ENCODE measurements around the gene FBXL14.
A peak's percentile ranks its signal among the peaks of the same experiment; 100 is the strongest.

Gene FBXL14

GRCh38 chr12:1594261-1595025, at the start of gene FBXL14:
Gene FBXL14 (minus strand): TSS chr12:1594581. CDS start chr12:1594066, 515 bp downstream.
- Histone ChIP-seq H3K9ac (ENCODE audit: low read length in 2 of 2) (peak within 1 kb of the TSS; percentile 65 to 92), H3K4me1 (ENCODE audit: control insufficient read depth, insufficient read depth, low read length) (peaks cover 37% of the 10 kb centered on the region), H3K27me3 (ENCODE audit: control insufficient read depth in 1 of 2, insufficient read depth in 2 of 2, low read length in 2 of 2) (no peaks in the 10 kb centered on the region), H3K4me3 (ENCODE audit: low read length in 2 of 2) (peak within 1 kb of the TSS; percentile 79 to 91), H3K9me3 (ENCODE audit: control insufficient read depth in 2 of 2, low read length in 2 of 2) (no peaks in the 10 kb centered on the region), H3K36me3 (ENCODE audit: control insufficient read depth in 2 of 2, insufficient read depth in 2 of 2, low read length in 2 of 2) (no peaks in the 10 kb centered on the region), H3K27ac (ENCODE audit: low read length) (peak within 1 kb of the TSS; percentile 94)

GRCh38 chr12:1643905-1644533, 49.6 kb upstream of the FBXL14 start:
- Histone ChIP-seq H3K9ac (ENCODE audit: low read length in 2 of 2) (no peak overlapping the region), H3K27ac (ENCODE audit: low read length) (peak overlapping the region; percentile 80), H3K9me3 (ENCODE audit: control insufficient read depth in 2 of 2, low read length in 2 of 2) (no peaks in the 10 kb centered on the region), H3K27me3 (ENCODE audit: control insufficient read depth in 1 of 2, insufficient read depth in 2 of 2, low read length in 2 of 2) (no peaks in the 10 kb centered on the region), H3K4me1 (ENCODE audit: control insufficient read depth, insufficient read depth, low read length) (peaks cover 21% of the 10 kb centered on the region), H3K36me3 (ENCODE audit: control insufficient read depth in 2 of 2, insufficient read depth in 2 of 2, low read length in 2 of 2) (peaks cover 0 to 2% of the 10 kb centered on the region in 2 donors), H3K4me3 (ENCODE audit: low read length in 2 of 2) (peak overlapping the region in 1 of 2 donors; percentile 29)

- no peak overlapping the region for H3K27ac ChIP-seq (ENCODE audit: low read length)
- no peak overlapping the region for H3K4me3 ChIP-seq (ENCODE audit: low read length in 2 of 2)
- H3K27me3 ChIP-seq (ENCODE audit: control insufficient read depth in 1 of 2, insufficient read depth in 2 of 2, low read length in 2 of 2), result no peaks in the 10 kb centered on the region
- peaks cover 20% of the 10 kb centered on the region for H3K4me1 ChIP-seq (ENCODE audit: control insufficient read depth, insufficient read depth, low read length)
- H3K9ac ChIP-seq (ENCODE audit: low read length in 2 of 2), result no peak overlapping the region
- peaks cover 0 to 2% of the 10 kb centered on the region in 2 donors for H3K36me3 ChIP-seq (ENCODE audit: control insufficient read depth in 2 of 2, insufficient read depth in 2 of 2, low read length in 2 of 2)
- H3K9me3 ChIP-seq (ENCODE audit: control insufficient read depth in 2 of 2, low read length in 2 of 2), result no peaks in the 10 kb centered on the region
Measured at GRCh38 chr12:1643043-1643442, 48.7 kb upstream of the FBXL14 start.

GRCh38 chr12:1642513-1642912, 48.1 kb upstream of the FBXL14 start:
- Histone ChIP-seq H3K36me3 (ENCODE audit: control insufficient read depth in 2 of 2, insufficient read depth in 2 of 2, low read length in 2 of 2) (peaks cover 0 to 2% of the 10 kb centered on the region in 2 donors), H3K9me3 (ENCODE audit: control insufficient read depth in 2 of 2, low read length in 2 of 2) (no peaks in the 10 kb centered on the region), H3K4me3 (ENCODE audit: low read length in 2 of 2) (no peak overlapping the region), H3K9ac (ENCODE audit: low read length in 2 of 2) (no peak overlapping the region), H3K27me3 (ENCODE audit: control insufficient read depth in 1 of 2, insufficient read depth in 2 of 2, low read length in 2 of 2) (no peaks in the 10 kb centered on the region), H3K27ac (ENCODE audit: low read length) (no peak overlapping the region), H3K4me1 (ENCODE audit: control insufficient read depth, insufficient read depth, low read length) (peaks cover 20% of the 10 kb centered on the region)

GRCh38 chr12:1640328-1641234, 46.2 kb upstream of the FBXL14 start:
- Histone ChIP-seq H3K27ac (ENCODE audit: low read length) (no peak overlapping the region), H3K4me1 (ENCODE audit: control insufficient read depth, insufficient read depth, low read length) (peaks cover 19% of the 10 kb centered on the region), H3K9ac (ENCODE audit: low read length in 2 of 2) (no peak overlapping the region), H3K27me3 (ENCODE audit: control insufficient read depth in 1 of 2, insufficient read depth in 2 of 2, low read length in 2 of 2) (no peaks in the 10 kb centered on the region), H3K36me3 (ENCODE audit: control insufficient read depth in 2 of 2, insufficient read depth in 2 of 2, low read length in 2 of 2) (no peaks in the 10 kb centered on the region), H3K4me3 (ENCODE audit: low read length in 2 of 2) (no peak overlapping the region), H3K9me3 (ENCODE audit: control insufficient read depth in 2 of 2, low read length in 2 of 2) (no peaks in the 10 kb centered on the region)

GRCh38 chr12:1639538-1639937, 45.2 kb upstream of the FBXL14 start:
- Histone ChIP-seq H3K27ac (ENCODE audit: low read length) (no peak overlapping the region), H3K4me1 (ENCODE audit: control insufficient read depth, insufficient read depth, low read length) (peaks cover 9% of the 10 kb centered on the region), H3K9me3 (ENCODE audit: control insufficient read depth in 2 of 2, low read length in 2 of 2) (no peaks in the 10 kb centered on the region), H3K27me3 (ENCODE audit: control insufficient read depth in 1 of 2, insufficient read depth in 2 of 2, low read length in 2 of 2) (no peaks in the 10 kb centered on the region), H3K36me3 (ENCODE audit: control insufficient read depth in 2 of 2, insufficient read depth in 2 of 2, low read length in 2 of 2) (no peaks in the 10 kb centered on the region), H3K4me3 (ENCODE audit: low read length in 2 of 2) (no peak overlapping the region), H3K9ac (ENCODE audit: low read length in 2 of 2) (no peak overlapping the region)

GRCh38 chr12:1638203-1638602, 43.8 kb upstream of the FBXL14 start:
- no peaks in the 10 kb centered on the region for H3K27me3 ChIP-seq (ENCODE audit: control insufficient read depth in 1 of 2, insufficient read depth in 2 of 2, low read length in 2 of 2)

GRCh38 chr12:1635301-1636095, 41.1 kb upstream of the FBXL14 start:
- H3K9ac ChIP-seq (ENCODE audit: low read length in 2 of 2), result no peak overlapping the region
- H3K36me3 ChIP-seq (ENCODE audit: control insufficient read depth in 2 of 2, insufficient read depth in 2 of 2, low read length in 2 of 2), result no peaks in the 10 kb centered on the region
- no peak overlapping the region for H3K4me3 ChIP-seq (ENCODE audit: low read length in 2 of 2)
- no peak overlapping the region for H3K27ac ChIP-seq (ENCODE audit: low read length)
- H3K27me3 ChIP-seq (ENCODE audit: control insufficient read depth in 1 of 2, insufficient read depth in 2 of 2, low read length in 2 of 2), result peaks cover 0 to 2% of the 10 kb centered on the region in 2 donors
- H3K4me1 ChIP-seq (ENCODE audit: control insufficient read depth, insufficient read depth, low read length), result peaks cover 13% of the 10 kb centered on the region
- no peaks in the 10 kb centered on the region for H3K9me3 ChIP-seq (ENCODE audit: control insufficient read depth in 2 of 2, low read length in 2 of 2)

More at GRCh38 chr12:1638203-1638602, 43.8 kb upstream of the FBXL14 start:
- no peaks in the 10 kb centered on the region for H3K9me3 ChIP-seq (ENCODE audit: control insufficient read depth in 2 of 2, low read length in 2 of 2)
- H3K4me3 ChIP-seq (ENCODE audit: low read length in 2 of 2), result no peak overlapping the region
- H3K4me1 ChIP-seq (ENCODE audit: control insufficient read depth, insufficient read depth, low read length), result no peaks in the 10 kb centered on the region
- H3K27ac ChIP-seq (ENCODE audit: low read length), result no peak overlapping the region
- no peaks in the 10 kb centered on the region for H3K36me3 ChIP-seq (ENCODE audit: control insufficient read depth in 2 of 2, insufficient read depth in 2 of 2, low read length in 2 of 2)
- no peak overlapping the region for H3K9ac ChIP-seq (ENCODE audit: low read length in 2 of 2)

- Histone ChIP-seq H3K27me3 (ENCODE audit: control insufficient read depth in 1 of 2, insufficient read depth in 2 of 2, low read length in 2 of 2) (peaks cover 0 to 2% of the 10 kb centered on the region in 2 donors), H3K9ac (ENCODE audit: low read length in 2 of 2) (no peak overlapping the region), H3K4me3 (ENCODE audit: low read length in 2 of 2) (no peak overlapping the region), H3K9me3 (ENCODE audit: control insufficient read depth in 2 of 2, low read length in 2 of 2) (no peaks in the 10 kb centered on the region), H3K36me3 (ENCODE audit: control insufficient read depth in 2 of 2, insufficient read depth in 2 of 2, low read length in 2 of 2) (no peaks in the 10 kb centered on the region), H3K27ac (ENCODE audit: low read length) (no peak overlapping the region), H3K4me1 (ENCODE audit: control insufficient read depth, insufficient read depth, low read length) (peaks cover 21% of the 10 kb centered on the region)
Measured at GRCh38 chr12:1634590-1635191, 40.3 kb upstream of the FBXL14 start.
